Thyroid gland (tissue), 4 donors: ENCODE data around the gene CIITA. TPM values are rescaled to one million over a fixed set of nuclear protein-coding genes. Genes with fewer than 3 reads are reported as not detected.
A peak's percentile ranks its signal among the peaks of the same experiment; 100 is the strongest.

Experiments
- DNase-seq, 2 donors: peaks; one replicate each; pipeline ENCODE4 v3.0.0-alpha.2; 2019
- H3K27ac ChIP-seq, 3 donors: fragments of 200-600 bp; sonication (generic); 1 replicate in 2 of 3; 2 replicates in 1 of 3; pipeline ENCODE4 v1.5.1; 2016 to 2019; ENCODE audit warnings: mild to moderate bottlenecking in 1 of 3, moderate library complexity in 1 of 3
- H3K27me3 ChIP-seq: fragments of 200-600 bp; sonication (generic); one replicate; pipeline ENCODE4 v1.5.1; 2019
- H3K36me3 ChIP-seq, 2 donors: fragments of 200-600 bp; sonication (generic); one replicate each; pipeline ENCODE4 v1.5.1; 2016 to 2019
- H3K4me1 ChIP-seq, 2 donors: fragments of 200-600 bp; sonication (generic); one replicate each; pipeline ENCODE4 v1.5.1; 2017 to 2019
- H3K4me3 ChIP-seq, 3 donors: fragments of 200-600 bp; sonication (generic); replicated peaks in 1 of 3; 1 replicate in 2 of 3; 2 replicates in 1 of 3; pipeline ENCODE4 v1.5.1; 2016; ENCODE audit warnings: mild to moderate bottlenecking in 1 of 3
- H3K9me3 ChIP-seq: fragments of 200-600 bp; sonication (generic); one replicate; pipeline ENCODE4 v1.5.1; 2017
- POLR2A ChIP-seq, 2 donors: fragments of 450-650 bp; IDR thresholded peaks; one replicate each; pipeline ENCODE4 v1.6.1; 2017; ENCODE audit warnings: antibody characterized with exemption in 2 of 2, mild to moderate bottlenecking in 2 of 2, moderate library complexity in 1 of 2
- WGBS, 2 donors: methylation state at CpG; one replicate each; pipeline ENCODE4 v1.1.5; 2017; 5-methylcytosine and 5-hydroxymethylcytosine counted together
- intact Hi-C: fragments of 100-400 bp; cut with DNase I; formaldehyde crosslinking; loops from one replicate; pipeline ENCODE4 v1.15.1; 2023
- total RNA-seq, 4 donors: library from RNA; depleted of rRNA; stranded (reverse); fragments of >200 nt; gene quantifications; one replicate each; pipeline ENCODE4 v1.2.3, GENCODE V29; 2016
- TF ChIP-seq, protein P1 (sequence below), 6 experiments: fragments of 200-600 bp in 3 of 6; fragments of 450-650 bp in 3 of 6; sonication (generic) in 3 of 6; IDR thresholded peaks; one replicate each; pipeline ENCODE4 v1.5.1; 2016 to 2019; ENCODE audit warnings: antibody characterized with exemption in 6 of 6, mild to moderate bottlenecking in 2 of 6, inconsistent platforms in 1 of 6, moderate library complexity in 1 of 6

CIITA gene
- total RNA-seq, 4 donors from 2014 or later = 1.8 to 14.3 (median 10.0) TPM

DNA sequence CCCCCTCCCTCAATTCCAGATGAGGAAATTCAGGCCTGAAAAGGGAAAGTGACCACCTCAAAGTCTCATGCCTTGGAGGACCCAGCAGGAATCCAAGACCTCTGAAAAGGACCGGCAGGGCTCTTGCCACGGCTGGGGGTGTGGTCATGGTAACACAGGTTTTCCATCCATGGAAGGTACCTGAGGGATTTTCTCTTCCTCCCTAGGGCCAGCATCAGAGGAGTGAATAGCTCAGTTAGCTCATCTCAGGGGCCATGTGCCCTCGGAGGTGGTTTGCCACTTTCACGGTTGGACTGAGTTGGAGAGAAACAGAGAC, 1.3 kb downstream of the CIITA start:
- intact Hi-C loops = no loop called here
- H3K4me1 ChIP-seq = peaks cover 15 to 27% of the 10 kb centered on the region in 2 donors
- 21 to 25% methylated on average over 4 of the region's 4 CpGs for WGBS, 2 donors

DNA sequence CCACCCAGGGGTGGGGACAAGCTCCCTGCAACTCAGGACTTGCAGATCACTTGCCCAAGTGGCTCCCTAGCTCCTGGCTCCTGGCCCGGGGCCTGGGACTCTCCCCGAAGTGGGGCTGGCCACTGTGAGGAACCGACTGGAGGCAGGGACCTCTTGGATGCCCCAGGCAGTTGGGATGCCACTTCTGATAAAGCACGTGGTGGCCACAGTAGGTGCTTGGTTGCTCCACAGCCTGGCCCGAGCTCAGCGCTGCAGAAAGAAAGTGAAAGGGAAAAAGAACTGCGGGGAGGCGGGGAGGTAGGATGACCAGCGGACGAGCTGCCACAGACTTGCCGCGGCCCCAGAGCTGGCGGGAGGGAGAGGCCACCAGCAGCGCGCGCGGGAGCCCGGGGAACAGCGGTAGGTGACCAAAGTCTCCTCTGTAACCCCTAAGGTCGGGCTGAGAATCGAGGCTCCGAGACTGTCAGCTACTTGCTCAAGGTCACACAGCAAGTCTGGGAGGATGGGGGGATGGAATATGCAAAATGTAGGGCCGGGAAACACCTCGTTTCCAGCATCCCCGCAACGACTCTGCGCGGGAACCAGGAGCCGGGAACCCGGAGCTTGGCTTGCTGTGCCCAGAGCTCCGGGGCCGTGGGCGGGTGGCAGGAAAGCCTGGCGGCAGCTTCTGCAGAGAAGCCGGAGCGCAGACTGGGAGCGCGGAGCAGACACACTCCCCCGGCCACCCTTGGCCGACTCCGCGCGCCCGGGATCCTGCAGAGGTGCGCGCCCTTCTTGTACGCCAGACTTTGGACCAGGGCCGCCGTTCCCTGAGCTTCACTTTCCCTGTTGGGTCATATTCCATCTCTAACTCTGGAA, 1.9 kb downstream of the CIITA start:
- TF ChIP-seq, protein P1, sequence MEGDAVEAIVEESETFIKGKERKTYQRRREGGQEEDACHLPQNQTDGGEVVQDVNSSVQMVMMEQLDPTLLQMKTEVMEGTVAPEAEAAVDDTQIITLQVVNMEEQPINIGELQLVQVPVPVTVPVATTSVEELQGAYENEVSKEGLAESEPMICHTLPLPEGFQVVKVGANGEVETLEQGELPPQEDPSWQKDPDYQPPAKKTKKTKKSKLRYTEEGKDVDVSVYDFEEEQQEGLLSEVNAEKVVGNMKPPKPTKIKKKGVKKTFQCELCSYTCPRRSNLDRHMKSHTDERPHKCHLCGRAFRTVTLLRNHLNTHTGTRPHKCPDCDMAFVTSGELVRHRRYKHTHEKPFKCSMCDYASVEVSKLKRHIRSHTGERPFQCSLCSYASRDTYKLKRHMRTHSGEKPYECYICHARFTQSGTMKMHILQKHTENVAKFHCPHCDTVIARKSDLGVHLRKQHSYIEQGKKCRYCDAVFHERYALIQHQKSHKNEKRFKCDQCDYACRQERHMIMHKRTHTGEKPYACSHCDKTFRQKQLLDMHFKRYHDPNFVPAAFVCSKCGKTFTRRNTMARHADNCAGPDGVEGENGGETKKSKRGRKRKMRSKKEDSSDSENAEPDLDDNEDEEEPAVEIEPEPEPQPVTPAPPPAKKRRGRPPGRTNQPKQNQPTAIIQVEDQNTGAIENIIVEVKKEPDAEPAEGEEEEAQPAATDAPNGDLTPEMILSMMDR (IDR thresholded peaks at IDR 0.05) = no peak
- TF ChIP-seq POLR2A (IDR thresholded peaks at IDR 0.05) = no peak
- intact Hi-C loops = no loop called here
- peak overlapping the region; percentile 16 to 38 (median 33) for H3K4me3 ChIP-seq
- no peaks in the 10 kb centered on the region for H3K27me3 ChIP-seq
- H3K9me3 ChIP-seq = no peaks in the 10 kb centered on the region
- peak overlapping the region in 2 of 3 donors; percentile 21 to 22 for H3K27ac ChIP-seq
- WGBS, 2 donors = 0 to 1% methylated on average over 5 to 41 of the region's 49 CpGs
- DNase-seq = peak; percentile 69
- H3K36me3 ChIP-seq = no peaks in the 10 kb centered on the region
- H3K4me1 ChIP-seq = peaks cover 20 to 33% of the 10 kb centered on the region in 2 donors

More for the DNA sequence above, 1.3 kb downstream of the CIITA start:
- no peak for DNase-seq
- peak overlapping the region in 1 of 3 donors; percentile 22 for H3K27ac ChIP-seq
- no peaks in the 10 kb centered on the region for H3K9me3 ChIP-seq
- no peaks in the 10 kb centered on the region for H3K27me3 ChIP-seq
- TF ChIP-seq, protein P1 (IDR thresholded peaks at IDR 0.05) = no peak
- no peak for TF ChIP-seq POLR2A (IDR thresholded peaks at IDR 0.05)
- H3K36me3 ChIP-seq = no peaks in the 10 kb centered on the region
- H3K4me3 ChIP-seq = peak overlapping the region in 1 of 3 donors; percentile 38

DNA sequence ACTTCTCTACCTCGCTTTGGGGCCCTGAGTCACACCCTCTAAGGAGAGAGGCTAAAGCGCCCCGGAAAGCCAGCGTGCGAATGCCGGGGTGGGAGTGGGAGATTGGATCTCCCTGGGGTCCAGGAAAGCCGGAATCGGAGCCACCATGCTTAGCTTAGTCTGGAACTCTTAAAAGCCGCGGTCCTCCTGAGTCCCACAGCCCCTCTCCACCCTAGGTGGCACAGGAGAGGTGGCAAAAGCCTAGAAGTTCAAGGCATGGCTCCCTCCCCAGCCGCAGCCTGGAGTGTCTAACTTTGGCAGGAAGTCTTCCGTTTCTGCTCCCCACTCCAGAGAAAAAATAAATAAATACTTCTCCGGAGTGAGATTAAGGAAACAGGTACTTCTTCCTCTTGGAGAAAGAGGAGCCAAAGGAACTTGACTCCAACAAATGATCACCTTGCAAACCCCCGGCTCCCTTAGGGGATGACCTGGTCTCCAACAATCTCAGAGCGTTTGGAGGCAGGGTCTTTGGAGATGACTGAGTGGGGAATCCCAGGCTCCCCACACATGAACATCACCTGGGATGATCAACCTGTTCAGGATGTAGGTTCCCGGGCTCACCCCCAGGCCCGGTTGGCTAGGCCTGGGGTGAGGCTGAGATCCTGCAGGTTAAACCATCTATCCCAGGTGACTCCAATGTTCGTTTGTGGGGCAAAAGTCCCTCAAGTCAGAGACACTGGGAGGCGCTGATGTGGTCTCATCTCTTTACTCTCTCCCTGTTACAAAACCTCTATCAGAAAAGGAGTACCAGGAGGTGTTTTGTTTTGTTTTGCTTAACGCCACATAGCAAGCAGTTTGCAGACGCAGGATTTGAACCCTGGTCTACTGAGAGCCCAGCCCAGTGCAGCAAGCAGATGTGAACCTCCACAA, 2.9 kb downstream of the CIITA start:
- H3K9me3 ChIP-seq = no peaks in the 10 kb centered on the region
- H3K4me3 ChIP-seq = peak overlapping the region in 2 of 3 donors; percentile 16 to 38
- intact Hi-C loops = no loop called here
- H3K27me3 ChIP-seq = no peaks in the 10 kb centered on the region
- peak overlapping the region in 1 of 3 donors; percentile 22 for H3K27ac ChIP-seq
- no peaks in the 10 kb centered on the region for H3K36me3 ChIP-seq
- peaks cover 20 to 37% of the 10 kb centered on the region in 2 donors for H3K4me1 ChIP-seq
- DNase-seq = peak; percentile 12 to 25
- TF ChIP-seq, protein P1 (IDR thresholded peaks at IDR 0.05) = no peak
- TF ChIP-seq POLR2A (IDR thresholded peaks at IDR 0.05) = no peak
- 44 to 54% methylated on average over 18 to 21 of the region's 21 CpGs for WGBS, 2 donors

DNA sequence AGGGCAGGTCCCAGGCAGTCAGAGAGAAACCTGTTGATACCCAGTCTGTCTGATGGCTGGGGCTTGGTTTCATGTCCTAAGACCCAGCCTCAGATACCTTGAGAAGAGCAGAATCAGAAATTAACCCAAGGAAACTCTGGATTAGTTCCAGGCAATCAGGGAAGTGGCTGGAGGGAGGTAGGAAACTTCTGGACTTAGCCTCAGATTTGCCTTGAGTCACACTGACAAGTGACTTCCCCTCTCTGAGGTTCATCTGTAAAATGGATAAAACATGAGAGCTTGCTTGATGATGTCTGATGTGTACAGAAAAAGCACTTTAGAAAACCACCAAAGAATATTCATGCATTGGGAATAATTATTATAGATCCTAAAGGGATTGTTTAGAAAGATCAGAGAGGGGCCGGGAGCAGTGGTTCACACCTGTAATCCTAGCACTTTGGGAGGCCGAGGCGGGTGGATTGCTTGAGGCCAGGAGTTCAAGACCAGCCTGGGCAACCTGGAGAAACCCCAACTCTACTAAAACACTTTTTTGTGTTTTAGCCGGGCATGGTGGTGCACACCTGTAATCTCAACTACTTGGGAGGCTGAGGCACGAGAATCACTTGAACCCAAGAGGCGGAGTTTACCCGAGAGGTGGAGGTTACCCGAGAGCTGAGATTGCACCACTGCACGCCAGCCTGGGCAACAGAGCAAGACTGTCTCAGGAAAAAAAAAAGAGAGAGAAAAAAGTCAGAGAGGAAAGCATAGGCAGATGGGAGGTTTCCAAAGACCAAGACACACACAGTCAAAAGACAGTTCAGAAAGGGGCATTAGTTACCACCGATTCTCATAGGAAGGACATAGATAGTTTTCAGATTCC, 3.8 kb downstream of the CIITA start:
- no peaks in the 10 kb centered on the region for H3K36me3 ChIP-seq
- no peak overlapping the region for H3K4me3 ChIP-seq
- H3K4me1 ChIP-seq = peaks cover 20 to 37% of the 10 kb centered on the region in 2 donors
- no peak overlapping the region for H3K27ac ChIP-seq
- H3K9me3 ChIP-seq = no peaks in the 10 kb centered on the region
- intact Hi-C loops = no loop called here
- TF ChIP-seq POLR2A (IDR thresholded peaks at IDR 0.05) = no peak
- TF ChIP-seq, protein P1 (IDR thresholded peaks at IDR 0.05) = no peak
- H3K27me3 ChIP-seq = no peaks in the 10 kb centered on the region
- DNase-seq = no peak
- 83 to 89% methylated on average over 10 of the region's 10 CpGs for WGBS, 2 donors
